OCI-LY7 (cell line): ENCODE measurements around the gene BTAF1. TPM values are rescaled to one million over a fixed set of nuclear protein-coding genes. Genes with fewer than 3 reads are reported as not detected.

Experiments used
- BruUV-seq: library from RNA; stranded (reverse); fragments of 400-500 nt; replicated peaks from 2 replicates; lab custom pipeline; 2021; lab: Mats Ljungman, UMichigan
- CTCF ChIA-PET: fragments of 300-600 bp; sonication (Branson Sonifier 250); formaldehyde crosslinking; loops from one replicate; lab custom pipeline; 2022; ENCODE audit warnings: antibody characterized with exemption; ENCODE audit not compliant: unreplicated experiment; lab: Charles Lee
- POLR2A ChIA-PET: fragments of 300-600 bp; sonication (Branson Sonifier 250); formaldehyde crosslinking; loops from one replicate; lab custom pipeline; 2022; ENCODE audit warnings: antibody characterized with exemption; lab: Charles Lee
- DNase-seq: peaks from one replicate; pipeline ENCODE4 v3.0.0-alpha.2; 2015; ENCODE audit warnings: low spot score
- H2AFZ ChIP-seq: fragments of 200-600 bp; sonication (generic), shearing (Covaris generic); 2 replicates; pipeline ENCODE4 v1.6.1; 2014; ENCODE audit warnings: mild to moderate bottlenecking, antibody characterized with exemption, low read length, moderate library complexity
- H3K27ac ChIP-seq: fragments of 200-600 bp; sonication (generic); 2 replicates; pipeline ENCODE4 v1.5.1; 2014; ENCODE audit warnings: mixed run types, low read depth, mild to moderate bottlenecking, moderate library complexity, low read length, inconsistent platforms; ENCODE audit not compliant: poor library complexity, severe bottlenecking
- H3K36me3 ChIP-seq: fragments of 200-600 bp; sonication (generic); 2 replicates; pipeline ENCODE4 v1.6.1; 2014; ENCODE audit warnings: mild to moderate bottlenecking, antibody characterized with exemption, low read length, moderate library complexity, mixed read lengths; ENCODE audit not compliant: insufficient read depth
- H3K4me1 ChIP-seq: fragments of 200-600 bp; sonication (generic); 2 replicates; pipeline ENCODE4 v1.5.1; 2014; ENCODE audit warnings: mild to moderate bottlenecking, low read length; ENCODE audit not compliant: insufficient read depth, poor library complexity, severe bottlenecking
- H3K4me2 ChIP-seq: fragments of 200-600 bp; sonication (generic); 2 replicates; pipeline ENCODE4 v1.6.1; 2014; ENCODE audit warnings: mild to moderate bottlenecking, low read length
- H3K4me3 ChIP-seq: fragments of 200-600 bp; sonication (generic); 2 replicates; pipeline ENCODE4 v1.5.1; 2014; ENCODE audit warnings: mild to moderate bottlenecking, low read depth, low read length; ENCODE audit not compliant: poor library complexity, severe bottlenecking
- H3K79me2 ChIP-seq: fragments of 200-600 bp; sonication (generic); 2 replicates; pipeline ENCODE4 v1.6.1; 2016; ENCODE audit warnings: low read depth, mild to moderate bottlenecking, low read length, moderate library complexity, mixed read lengths; ENCODE audit not compliant: insufficient read depth
- H3K9me2 ChIP-seq: fragments of 200-600 bp; sonication (generic); 2 replicates; pipeline ENCODE4 v1.6.1; 2016; ENCODE audit warnings: mild to moderate bottlenecking, low read length, mixed read lengths; ENCODE audit not compliant: insufficient read depth
- H3K9me3 ChIP-seq: fragments of 200-600 bp; sonication (generic); 2 replicates; pipeline ENCODE4 v1.6.1; 2014; ENCODE audit warnings: mild to moderate bottlenecking, mixed run types, low read length, mixed read lengths
- H4K20me1 ChIP-seq: fragments of 200-600 bp; sonication (generic); 2 replicates; pipeline ENCODE4 v1.6.1; 2014; ENCODE audit warnings: mild to moderate bottlenecking, antibody characterized with exemption, low read length, moderate library complexity, mixed read lengths; ENCODE audit not compliant: insufficient read depth
- CTCF ChIP-seq: fragments of 200-600 bp; sonication (generic); conservative IDR thresholded peaks from 2 replicates; pipeline ENCODE4 v1.5.1; 2014; ENCODE audit warnings: mild to moderate bottlenecking, antibody characterized with exemption, low read length, moderate library complexity, mixed read lengths
- EZH2phosphoT487 ChIP-seq: fragments of 200-600 bp; sonication (generic); IDR thresholded peaks from 2 replicates; pipeline ENCODE4 v1.6.1; 2018; ENCODE audit warnings: low read depth, borderline replicate concordance, mild to moderate bottlenecking, mixed run types, antibody characterized with exemption, low read length, moderate library complexity, mixed read lengths
- intact Hi-C: fragments of 100-400 bp; cut with micrococcal nuclease; formaldehyde crosslinking; loops from one replicate; pipeline ENCODE4 v1.10.0; 2022; ENCODE audit not compliant: unreplicated experiment
- total RNA-seq, 2 experiments: library from RNA; depleted of rRNA in 1 of 2; stranded (reverse); fragments of >200 nt in 1 of 2; shearing (Covaris generic) in 1 of 2; gene quantifications; 2 replicates each; pipeline ENCODE4 v1.2.3, GENCODE V29; 2014 to 2022

The BTAF1 gene
- total RNA-seq, 2 experiments from 2014 or later, result 65.1 to 95.6 TPM

DNA sequence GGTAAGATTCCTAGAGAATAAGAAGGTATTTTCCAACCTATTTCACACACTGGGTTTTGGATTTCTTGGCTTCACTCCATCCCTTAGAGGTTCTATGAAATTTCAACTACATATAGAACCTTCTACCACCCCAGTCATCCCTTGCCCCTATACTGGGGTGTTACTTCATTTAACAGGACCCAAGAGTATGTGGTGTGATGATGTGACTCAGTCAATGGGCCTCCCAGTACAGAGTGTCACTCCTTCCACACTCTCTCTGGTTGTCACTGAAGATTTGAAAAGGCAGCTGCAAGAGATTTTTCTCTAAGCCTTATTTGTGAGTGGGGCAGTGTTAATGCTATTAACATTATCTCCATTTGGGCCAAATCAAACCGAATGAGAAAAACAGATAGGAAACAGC, 47.8 kb upstream of the BTAF1 start:
- Histone ChIP-seq H3K4me3 (no peak overlapping the region), H3K4me1 (no peaks in the 10 kb centered on the region), H3K9me2 (no peaks in the 10 kb centered on the region), H3K4me2 (no peak overlapping the region), H3K27ac (no peak overlapping the region), H3K36me3 (no peaks in the 10 kb centered on the region), H3K79me2 (no peaks in the 10 kb centered on the region), H2AFZ (no peak overlapping the region), H4K20me1 (no peaks in the 10 kb centered on the region), H3K9me3 (no peaks in the 10 kb centered on the region)
- ChIA-PET CTCF (no interaction called here), POLR2A (no interaction called here)
- TF ChIP-seq CTCF (no peak), EZH2phosphoT487 (no peak)
- intact Hi-C loops, result no loop called here
- DNase-seq, result no peak
- BruUV-seq, result no TSS peak

GRCh38 chr10:91879515-91880170, 43.9 kb upstream of the BTAF1 start:
- Histone ChIP-seq H3K79me2 (no peaks in the 10 kb centered on the region), H3K4me3 (no peak overlapping the region), H3K4me1 (no peaks in the 10 kb centered on the region), H3K9me2 (no peaks in the 10 kb centered on the region), H3K27ac (no peak overlapping the region), H4K20me1 (no peaks in the 10 kb centered on the region), H3K4me2 (no peak overlapping the region), H3K9me3 (no peaks in the 10 kb centered on the region), H3K36me3 (no peaks in the 10 kb centered on the region), H2AFZ (no peak overlapping the region)
- TF ChIP-seq CTCF (no peak), EZH2phosphoT487 (no peak)
- ChIA-PET CTCF (no interaction called here), POLR2A (interaction anchor here (0.6 kb wide), 1 partner anchor 86 kb away, joined by 3 read pairs; no protein-coding TSS in a partner anchor)
- DNase-seq, result no peak
- intact Hi-C loops, result no loop called here
- no TSS peak for BruUV-seq

GRCh38 chr10:91880310-91880709, 43.3 kb upstream of the BTAF1 start:
- H3K36me3 ChIP-seq, result no peaks in the 10 kb centered on the region
- no peak overlapping the region for H3K4me3 ChIP-seq
- no peaks in the 10 kb centered on the region for H4K20me1 ChIP-seq
- no peaks in the 10 kb centered on the region for H3K9me3 ChIP-seq
- intact Hi-C loops, result no loop called here
- H3K9me2 ChIP-seq, result no peaks in the 10 kb centered on the region
- H3K79me2 ChIP-seq, result no peaks in the 10 kb centered on the region
- TF ChIP-seq EZH2phosphoT487 (no peak), CTCF (no peak)
- ChIA-PET CTCF (no interaction called here), POLR2A (interaction anchor here (0.6 kb wide), 1 partner anchor 87 kb away, joined by 3 read pairs; no protein-coding TSS in a partner anchor)
- H2AFZ ChIP-seq, result no peak overlapping the region
- H3K4me1 ChIP-seq, result no peaks in the 10 kb centered on the region
- H3K27ac ChIP-seq, result no peak overlapping the region
- H3K4me2 ChIP-seq, result no peak overlapping the region
- no TSS peak for BruUV-seq
- no peak for DNase-seq
